Left hindlimb (tissue), 1 donor: Measurements from ENCODE around the gene LENG8.
A peak's percentile ranks its signal among the peaks of the same experiment; 100 is the strongest.

Source experiments
- DNase-seq: peaks from one replicate; pipeline ENCODE4 v3.0.0-alpha.2; 2018

Gene LENG8

DNA sequence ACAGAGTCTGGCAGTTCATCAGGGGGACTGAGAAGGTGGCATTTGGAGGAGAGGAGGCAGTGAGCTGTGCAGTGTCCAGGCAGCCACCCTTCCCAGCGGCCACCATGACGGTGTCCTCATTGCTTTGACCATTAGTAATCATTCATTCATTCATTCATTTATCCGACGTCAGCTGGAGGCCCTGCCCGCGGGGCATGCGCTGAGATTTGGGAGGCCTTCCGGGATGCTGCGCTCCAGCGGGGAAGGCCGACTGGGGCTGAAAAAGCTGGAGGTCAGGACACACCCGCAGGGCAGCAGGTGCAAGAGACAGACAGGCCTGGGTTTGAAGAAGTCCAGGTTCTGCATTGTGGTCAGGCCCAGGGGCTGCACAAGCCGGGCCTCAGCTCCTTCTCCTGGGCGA lies 24.8 kb upstream of the LENG8 start:
- no peak for DNase-seq

GRCh38 chr19:54424660-54425381 lies 24.2 kb upstream of the LENG8 start:
- no peak for DNase-seq

DNA sequence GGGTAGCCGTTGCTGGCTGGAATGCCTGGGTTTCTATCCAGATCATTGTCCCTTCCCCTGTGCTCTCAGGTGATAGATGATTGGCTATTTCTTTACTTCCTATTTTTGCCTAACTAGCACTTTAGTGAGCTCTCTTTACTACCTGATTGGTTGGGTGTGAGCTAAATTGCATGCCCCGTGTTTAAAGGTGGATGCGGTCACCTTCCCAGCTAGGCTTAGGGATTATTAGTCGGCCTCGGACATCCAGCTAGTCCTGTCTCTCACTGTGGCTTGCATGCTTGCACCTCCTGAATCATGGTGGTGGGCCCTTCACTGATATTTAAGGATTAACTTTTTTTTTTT lies 23.6 kb upstream of the LENG8 start:
- no peak for DNase-seq

GRCh38 chr19:54426291-54426931 lies 22.6 kb upstream of the LENG8 start:
- no peak for DNase-seq

DNA sequence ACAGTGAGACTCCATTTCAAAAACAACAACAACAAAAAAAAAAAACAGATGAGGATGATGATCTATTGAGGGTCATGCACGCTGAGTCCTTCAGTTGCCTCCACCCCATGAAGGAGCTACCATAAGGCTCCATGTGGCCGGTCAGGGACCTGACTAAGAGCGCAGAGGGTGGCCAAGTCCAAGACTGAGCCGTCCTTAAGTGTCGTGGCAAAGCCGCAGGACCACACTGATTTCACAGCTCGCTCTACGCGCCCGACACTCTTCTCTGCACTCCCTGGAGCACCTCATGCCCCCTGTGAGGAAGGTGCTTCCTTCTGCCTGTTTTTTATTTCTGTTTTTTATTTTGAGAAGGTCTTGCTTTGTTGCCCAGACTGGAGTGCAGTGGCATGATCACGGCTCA lies 21.4 kb upstream of the LENG8 start:
- no peak for DNase-seq

- DNase-seq, result no peak
These were observed 20.4 kb upstream of the LENG8 start for GRCh38 chr19:54428323-54429175.

DNA sequence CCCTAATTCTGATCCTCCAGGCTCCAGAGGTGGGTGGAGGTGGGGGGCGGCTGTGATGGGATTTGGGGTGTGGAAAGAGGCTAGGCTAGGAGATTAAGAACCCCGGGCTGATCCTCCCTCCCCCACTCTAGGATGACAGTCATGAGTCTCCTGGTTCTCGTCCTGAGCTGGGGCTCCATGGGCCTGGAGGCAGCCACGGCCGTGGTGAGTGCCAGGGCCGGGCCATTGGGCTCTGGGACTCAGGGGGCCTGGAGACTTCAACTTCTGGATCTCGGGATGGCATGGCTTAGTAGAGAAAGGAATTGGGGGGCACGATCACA lies 19.9 kb upstream of the LENG8 start:
- no peak for DNase-seq

GRCh38 chr19:54429545-54430227 lies 19.3 kb upstream of the LENG8 start:
- no peak for DNase-seq

GRCh38 chr19:54430306-54431254 lies 18.4 kb upstream of the LENG8 start:
- DNase-seq, result no peak

DNA sequence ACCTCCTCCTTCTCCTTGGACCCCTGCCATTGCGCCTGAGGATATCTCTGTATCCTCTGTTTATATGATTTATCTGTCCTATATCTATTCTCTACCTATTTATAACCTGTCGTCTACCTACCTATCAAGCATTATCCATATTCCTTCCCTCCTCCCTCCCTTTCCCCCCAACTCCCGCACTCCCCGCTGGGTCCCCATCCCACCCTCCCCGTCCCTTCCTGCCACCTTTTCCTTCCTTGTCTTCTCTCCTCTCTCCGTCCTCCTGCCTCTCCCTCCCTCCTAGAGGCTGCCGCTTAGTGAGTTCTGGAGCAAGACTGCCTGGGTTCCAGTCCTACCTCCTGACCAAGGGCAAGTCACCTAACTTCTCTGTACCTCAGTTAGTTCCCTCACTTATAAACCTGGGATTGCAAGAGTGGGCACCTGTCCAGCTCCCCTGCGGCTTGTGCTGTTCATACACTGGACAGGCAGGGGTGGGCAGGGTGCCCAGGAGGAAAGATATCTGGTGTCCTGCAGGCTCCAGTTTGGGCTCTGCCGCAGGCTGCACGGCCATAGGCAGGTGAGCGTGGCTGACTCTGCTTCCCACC lies 17.7 kb upstream of the LENG8 start:
- DNase-seq, result no peak

GRCh38 chr19:54432144-54432738 lies 16.8 kb upstream of the LENG8 start:
- no peak for DNase-seq

- DNase-seq, result no peak
These were observed 15.3 kb upstream of the LENG8 start for GRCh38 chr19:54433697-54434096.

DNA sequence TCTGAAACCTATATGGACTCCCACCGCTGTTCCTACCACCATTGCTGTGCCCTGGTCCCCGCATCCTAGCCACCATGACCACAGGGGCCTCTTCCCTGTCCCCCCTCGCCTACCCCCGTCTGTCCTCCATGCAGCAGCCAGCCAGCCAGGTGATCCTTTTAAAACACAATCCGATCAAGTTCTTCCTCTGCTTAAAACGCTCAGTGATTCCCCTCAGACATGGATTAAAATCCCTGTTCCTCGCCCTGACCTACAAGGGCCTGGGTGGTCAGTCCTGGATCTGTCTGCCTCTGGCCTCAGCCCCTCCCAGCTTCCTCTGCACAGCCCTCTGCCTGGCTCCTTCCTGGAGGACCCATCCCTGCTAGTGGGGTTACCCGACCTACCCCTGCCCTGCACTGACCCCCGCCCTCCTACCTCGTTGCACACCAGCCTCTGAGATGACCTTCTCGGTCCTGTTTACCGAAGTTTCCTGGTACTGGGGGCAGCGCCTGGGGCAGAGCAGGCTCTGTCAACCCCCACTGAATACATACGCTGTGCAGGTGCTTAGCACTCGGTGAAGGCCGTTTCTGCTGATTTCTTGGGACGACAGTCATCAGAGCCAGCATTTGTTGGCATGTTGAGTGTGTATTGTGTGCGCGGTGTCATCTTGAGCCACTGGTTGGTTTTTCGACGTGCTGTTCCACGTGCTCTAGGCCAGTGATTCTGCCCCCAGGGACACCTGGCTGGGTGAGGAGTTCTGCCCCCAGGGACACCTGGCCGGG lies 14.7 kb upstream of the LENG8 start:
- DNase-seq, result no peak

DNA sequence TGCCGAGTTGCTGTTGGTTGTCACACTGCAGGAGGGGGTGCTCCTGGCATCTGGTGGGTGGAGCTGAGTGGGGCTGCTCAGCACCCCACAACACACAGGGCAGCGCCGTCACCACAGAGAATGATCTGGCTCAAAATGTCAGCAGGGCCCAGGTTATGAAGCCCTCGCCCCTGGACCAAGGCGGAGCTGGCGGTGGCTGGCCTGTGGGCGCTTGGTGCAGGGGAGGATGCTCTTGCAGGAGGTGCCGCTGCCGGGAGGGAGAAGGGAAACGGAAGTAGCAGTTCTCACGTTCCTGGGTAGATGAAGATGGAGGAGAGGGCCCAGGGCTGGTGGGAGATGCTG lies 14.2 kb upstream of the LENG8 start:
- DNase-seq, result no peak

DNA sequence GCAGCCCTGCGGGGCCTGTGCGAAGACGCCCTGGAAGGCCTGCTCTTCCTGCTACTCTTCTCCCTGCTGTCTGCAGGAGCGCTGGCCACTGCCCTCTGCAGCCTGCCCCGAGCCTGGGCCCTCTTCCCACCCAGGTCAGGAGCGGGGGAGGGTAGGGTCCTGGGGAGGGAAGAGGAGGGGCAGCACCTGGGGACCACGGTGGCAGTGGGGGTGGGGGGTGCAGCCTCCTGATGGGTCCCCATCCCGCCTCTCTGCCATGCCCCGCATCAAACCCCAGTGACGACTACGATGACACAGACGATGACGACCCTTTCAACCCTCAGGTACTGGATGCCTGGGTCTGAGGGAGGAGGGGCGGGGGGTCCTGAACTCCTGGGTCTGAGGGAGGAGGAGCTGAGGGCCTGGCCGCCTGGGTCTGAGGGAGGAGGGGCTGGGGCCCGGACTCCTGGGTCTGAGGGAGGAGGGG lies 13.4 kb upstream of the LENG8 start:
- DNase-seq, result no peak

GRCh38 chr19:54436031-54436523 lies 12.9 kb upstream of the LENG8 start:
- no peak for DNase-seq

GRCh38 chr19:54436628-54437252 lies 12.3 kb upstream of the LENG8 start:
- DNase-seq, result no peak

DNA sequence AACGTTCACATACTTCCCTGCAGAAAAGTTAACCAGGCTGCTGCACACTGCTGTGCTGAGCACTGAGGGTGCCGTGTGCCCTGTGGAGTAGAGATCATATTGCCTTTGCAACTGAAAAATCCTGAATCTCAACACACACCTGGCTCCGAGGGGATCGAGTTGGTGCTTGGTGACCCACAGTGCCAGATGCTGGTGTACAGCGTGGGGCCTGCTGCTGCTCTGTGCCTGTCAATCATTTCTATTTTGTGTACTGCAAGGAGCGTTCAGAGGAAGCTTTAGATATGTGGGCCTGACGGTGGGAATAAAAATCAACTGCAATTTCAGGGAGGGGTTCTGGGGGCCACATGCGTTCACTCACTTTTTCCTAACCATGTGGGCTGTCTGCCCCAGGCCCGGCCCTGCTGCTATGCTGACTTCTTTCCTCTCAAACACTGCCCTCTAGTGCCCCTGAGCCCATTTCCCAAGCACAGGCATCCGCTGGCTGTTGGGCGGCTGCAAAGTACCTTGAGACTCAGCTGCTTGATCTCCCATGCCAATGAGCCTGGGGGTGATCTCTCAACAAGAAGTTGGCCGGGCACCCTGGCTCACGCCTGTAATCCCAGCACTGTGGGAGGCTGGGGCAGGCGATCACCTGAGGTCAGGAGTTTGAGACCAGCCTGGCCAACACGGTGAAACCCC lies 9.7 kb upstream of the LENG8 start:
- DNase-seq, result peak; percentile 33

DNA sequence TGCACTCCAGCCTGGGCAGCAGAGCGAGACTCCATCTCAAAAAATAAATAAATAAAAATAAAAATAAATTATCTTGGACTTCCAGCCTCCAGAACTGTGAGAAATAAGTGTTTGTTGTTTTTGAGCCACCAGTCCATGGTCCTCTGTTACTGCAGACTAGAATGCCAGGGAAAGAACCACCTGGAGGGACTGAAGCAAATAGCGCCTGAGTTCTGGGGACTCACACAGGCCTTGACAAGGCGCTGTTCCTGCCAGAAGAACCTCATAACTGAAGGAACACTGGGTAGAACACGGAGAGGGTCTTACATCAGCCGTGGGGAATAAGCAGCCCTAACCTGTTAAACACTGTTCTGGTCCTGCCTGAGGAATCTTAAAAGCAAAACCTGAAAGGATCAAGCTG lies 8.4 kb upstream of the LENG8 start:
- DNase-seq, result no peak

DNA sequence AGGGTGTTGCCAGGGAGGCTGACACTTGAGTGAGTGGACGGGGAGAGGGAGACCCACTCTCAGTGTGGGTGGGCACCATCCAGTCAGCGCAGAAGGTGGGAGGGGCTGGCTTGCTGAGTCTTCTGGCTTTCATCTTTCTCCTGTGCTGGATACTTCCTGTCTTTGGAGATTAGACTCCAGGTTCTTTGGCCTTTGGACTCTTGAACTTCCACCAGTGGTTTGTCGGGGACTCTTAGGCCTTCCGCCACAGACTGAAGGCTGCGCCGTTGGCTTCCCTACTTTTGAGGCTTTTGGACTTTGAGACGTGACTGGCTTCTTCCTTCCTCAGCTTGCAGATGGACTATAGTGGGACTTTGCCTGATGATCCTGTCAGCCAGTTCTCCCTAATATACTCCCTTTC lies 4.3 kb upstream of the LENG8 start:
- no peak for DNase-seq
